ENCODE results near the gene DQX1.
"Not testable (repeated sequence)": the region's sequence is repeated elsewhere in the genome, so short reads cannot be mapped to it uniquely, and the experiment has no call there.

The DQX1 gene

DNA sequence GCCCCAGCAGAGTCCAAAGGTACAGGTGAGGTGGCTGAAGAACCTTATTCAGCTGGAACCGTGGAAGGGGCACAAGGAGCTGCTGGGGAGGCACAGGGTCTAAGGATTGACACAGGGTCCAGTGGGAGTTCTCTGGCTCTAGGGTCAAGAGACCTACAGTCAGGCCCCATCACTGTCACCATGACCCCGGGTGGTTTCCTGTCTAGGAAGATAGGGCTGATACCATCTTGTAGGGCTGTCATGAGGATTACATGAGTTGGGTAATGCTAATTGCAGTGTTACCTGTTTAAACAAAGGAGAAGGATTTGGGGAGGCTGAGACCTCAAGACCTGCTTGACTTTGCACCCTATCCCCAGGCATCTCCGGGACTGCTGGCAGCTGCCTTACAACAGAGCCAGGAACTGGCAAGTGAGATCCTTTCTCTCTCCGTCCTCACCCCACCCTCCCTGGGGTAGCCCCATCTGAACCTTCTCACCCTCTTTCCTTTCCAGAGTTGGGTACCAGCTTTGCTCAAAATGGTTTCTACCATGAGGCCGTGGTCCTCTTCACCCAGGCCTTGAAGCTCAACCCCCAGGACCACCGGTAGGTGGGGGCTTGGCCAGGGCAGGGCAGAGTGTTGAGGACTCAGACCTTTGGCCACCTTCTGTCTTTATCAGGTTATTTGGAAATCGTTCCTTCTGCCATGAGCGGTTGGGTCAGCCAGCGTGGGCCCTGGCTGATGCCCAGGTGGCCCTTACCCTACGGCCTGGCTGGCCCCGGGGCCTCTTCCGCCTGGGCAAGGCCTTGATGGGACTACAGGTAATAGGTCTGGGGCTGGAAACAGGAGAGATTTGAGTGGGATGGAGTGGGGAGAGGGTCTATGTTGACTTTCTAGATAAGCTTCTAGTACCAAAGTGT, 34.1 kb downstream of the DQX1 start:
- no peak for DNase-seq (ENCODE audit: low spot score)

DNA sequence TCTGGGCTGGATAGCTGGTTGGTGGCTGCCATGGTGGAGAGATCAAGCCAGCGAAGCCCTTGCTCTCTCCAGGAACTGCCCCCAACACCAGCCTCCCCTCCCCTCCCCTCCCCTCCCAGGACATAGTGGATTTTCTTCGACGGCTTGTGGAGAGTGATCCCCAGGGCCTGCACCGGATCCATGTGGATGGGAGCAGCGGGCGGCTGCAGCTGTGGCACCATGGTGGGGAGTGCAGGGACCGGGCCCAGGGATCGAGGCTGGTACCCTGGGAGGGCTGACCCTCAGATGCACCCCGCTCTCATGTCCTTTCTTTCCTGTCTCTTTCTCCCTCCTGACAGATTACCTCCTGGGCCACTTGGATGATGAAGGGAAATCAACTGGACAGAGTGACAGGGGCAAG, 36.1 kb downstream of the DQX1 start:
- no peak for DNase-seq (ENCODE audit: low spot score)

DNA sequence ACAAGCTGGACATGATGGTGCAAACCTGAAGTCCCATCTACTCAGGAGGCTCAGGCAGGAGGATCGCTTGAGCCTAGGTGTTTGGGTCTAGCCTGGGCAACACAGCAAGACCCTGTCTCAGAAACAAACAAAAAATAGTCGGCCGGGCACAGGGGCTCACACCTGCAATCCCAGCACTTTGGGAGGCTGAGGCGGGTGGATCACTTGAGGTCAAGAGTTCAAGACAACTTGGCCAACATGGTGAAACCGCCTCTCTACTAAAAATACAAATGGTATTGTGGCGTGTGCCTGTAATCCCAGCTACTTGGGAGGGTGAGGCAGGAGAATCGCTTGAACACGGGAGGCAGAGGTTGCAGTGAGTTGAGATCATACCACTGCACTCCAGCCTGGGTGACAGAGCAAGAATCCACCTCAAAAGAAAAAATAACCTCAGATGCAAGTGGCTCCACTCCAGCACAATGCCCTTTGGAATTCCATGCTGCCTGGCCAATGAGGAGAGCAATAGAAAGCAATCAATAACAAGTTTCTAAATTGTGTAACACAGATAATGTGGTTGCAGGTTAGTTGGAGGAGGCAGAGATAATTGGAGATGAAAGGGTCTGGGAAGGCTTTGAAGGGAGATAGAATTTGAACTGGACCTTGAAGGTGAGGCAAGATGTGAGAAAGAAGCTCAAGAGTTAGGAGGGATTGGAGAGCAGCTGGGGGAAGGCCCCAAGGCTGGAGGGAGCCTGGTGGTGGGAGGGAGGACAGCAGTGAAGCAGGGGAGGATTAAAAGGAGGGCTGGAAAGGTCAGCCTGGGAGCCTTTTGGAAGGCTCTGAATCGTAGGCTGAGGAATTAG, 37.2 kb downstream of the DQX1 start:
- no peak for DNase-seq (ENCODE audit: low spot score)

DNA sequence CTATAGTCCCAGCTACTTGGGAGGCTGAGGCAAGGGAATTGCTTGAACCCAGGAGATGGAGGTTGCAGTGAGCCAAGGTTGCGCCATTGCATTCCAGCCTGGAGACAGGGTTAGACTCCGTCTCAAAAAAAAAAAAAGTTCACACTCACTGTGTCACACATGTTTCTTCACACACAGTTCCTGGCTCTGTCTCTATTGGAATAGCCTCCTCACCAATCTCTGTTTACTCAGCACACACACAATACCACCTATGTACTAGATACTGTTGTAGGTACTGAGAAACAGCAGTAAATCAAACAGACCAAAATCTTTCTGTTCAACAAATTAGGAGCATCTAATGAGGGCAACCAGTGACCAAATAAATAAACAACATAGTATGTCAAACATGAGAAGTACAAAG, 39.9 kb downstream of the DQX1 start:
- DNase-seq (ENCODE audit: low spot score), result no peak

DNA sequence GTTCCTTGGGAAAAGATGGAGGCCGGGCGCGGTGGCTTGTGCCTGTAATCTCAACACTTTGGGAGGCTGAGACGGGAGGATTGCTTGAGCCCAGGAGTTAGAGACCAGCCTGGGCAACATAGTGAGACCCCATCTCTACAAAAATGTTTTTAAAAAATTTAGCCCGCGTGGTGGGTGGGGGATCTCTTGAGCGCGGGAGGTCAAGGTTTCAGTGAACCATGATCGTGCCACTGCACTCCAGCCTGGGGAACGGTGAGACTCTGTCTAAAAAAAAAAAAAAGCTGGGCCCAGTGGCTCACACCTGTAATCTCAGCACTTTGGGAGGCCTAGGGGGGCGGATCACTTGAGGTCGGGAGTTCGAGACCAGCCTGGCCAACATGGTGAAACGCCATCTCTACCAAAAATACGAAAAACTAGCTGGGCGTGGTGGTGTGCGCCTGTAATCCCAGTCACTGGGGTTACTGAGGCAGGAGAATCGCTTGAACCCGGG, 42.3 kb downstream of the DQX1 start:
- DNase-seq (ENCODE audit: low spot score), result not testable (repeated sequence)

DNA sequence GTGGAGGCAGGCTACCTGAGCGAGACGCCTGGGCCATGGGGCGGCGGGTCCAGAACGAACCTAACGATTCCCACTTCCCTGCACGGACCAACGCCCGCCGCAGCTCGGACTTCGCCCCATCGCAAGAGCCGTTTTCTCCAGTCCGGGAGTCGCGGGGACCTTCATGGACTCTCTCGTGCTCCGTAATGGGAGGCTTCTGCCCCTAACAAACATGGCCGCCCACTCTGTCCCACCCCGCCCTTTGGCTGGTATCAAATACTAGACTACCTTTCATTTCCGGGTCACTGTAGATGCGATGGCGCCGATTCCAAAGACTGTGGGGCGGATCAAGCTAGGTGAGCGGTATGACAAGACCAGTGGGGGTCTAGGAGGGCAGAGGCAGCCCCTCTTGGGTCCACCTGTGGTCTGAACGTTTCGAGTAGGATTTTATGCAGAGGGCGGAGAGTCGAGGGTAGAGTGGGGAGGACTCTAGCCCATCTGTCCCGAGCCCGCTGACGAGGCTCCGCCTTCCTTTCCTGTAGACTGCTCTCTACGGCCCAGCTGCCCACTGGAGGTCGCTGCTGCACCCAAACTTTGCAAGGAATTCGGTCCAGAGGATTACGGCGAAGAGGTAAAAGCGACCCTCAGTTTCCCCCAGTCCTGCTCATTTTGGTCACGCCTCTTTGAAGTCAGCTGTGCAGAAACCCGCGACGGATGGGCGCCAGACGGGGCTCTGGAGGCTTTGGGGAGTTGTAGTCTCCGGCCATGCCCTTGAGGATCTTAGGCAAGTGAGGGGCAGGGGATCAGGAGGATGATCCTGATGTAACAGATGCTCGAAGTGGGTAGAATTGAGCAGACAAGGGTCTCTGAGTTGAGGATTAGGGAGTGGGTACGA, 43.0 kb downstream of the DQX1 start, which contains the start of the genes CCDC142 and TTC31:
Gene CCDC142 (minus strand): TSS at position 198 of the 874 bp plus-strand sequence. CDS start 161 bp downstream, at position 37.
Gene TTC31 (plus strand): TSS at position 281 of the 874 bp plus-strand sequence. CDS start 15 bp downstream, at position 296.
- DNase-seq (ENCODE audit: low spot score), result peak; percentile 91

DNA sequence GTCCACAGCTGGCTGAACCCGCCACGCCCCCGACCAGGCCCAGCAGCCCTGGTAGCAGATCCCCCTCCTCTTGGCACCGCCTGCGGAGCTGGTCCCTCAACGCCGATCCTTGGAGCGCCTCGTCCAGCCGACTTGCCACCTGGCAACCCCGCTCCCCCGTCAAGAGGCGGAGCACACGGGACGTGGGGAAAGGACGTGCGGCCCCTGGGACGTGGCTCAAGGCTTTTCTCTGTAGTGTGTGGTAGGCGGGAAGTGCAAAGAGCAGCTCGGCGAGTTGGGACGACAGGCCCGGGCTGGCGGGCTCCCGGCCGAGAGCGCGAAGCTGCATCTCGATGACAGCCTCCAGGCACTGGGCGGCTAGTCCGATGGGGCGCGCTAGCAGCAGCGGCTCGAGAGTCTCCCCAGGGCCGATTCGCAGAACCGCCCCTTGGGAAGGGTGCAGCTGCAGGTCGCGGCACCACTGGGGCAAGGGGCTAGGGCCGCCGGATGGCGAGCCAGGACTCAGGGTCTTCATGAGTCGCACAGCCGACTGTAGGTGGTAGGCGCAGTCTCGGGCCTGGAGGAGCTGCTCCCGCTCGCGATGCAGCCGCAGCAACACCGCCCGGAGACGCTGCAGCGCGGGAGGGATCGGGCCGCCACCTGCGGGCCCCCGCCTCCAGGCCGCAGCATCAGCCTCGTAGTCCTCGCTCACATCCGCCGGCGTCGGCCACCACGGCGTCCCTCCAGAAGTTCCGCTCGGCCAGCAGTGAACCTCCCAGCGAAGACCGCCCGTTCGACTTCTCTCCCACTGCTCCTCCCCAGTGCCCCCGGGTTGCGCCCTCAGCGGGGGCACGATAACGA, 43.9 kb downstream of the DQX1 start:
- DNase-seq (ENCODE audit: low spot score), result no peak

DNA sequence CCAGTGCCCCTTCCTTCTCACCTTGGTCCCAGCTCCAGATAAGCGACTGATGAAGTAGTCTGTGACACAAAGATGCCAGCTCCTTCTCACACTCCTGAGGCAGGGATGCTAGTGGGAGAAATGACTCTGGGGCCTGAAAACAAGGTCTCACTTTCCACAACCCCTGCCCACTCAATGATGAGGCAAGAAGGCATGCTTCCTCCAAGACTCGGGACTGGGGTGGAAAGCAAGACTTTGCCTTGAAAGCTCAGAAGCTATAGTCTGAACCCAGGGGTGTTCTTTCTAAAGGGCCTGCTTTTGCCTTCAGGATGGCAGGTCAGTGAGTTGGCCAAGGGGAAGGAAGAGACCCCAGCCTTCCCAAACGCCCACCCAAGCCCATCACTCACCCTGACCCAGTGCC, 44.6 kb downstream of the DQX1 start:
- DNase-seq (ENCODE audit: low spot score), result no peak

DNA sequence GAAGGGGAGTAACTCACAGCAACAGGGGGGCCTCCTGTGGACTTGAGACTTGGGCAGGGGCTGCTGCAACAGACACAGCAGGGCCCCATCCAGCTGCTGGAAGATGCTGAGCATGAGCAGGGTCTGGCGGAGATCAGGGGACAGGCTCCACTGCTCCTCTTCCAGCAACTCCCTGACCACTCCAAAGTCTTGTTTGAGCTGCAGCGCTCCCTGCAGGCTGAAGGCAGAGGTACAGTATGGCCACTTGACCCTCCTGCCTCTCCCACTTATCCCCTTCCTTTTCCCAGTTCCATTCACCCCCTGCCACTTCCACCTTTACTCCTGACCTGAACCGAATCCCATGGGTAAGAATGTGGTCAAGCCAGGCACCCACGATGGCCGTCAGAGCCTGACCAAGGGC, 51.1 kb downstream of the DQX1 start:
- DNase-seq (ENCODE audit: low spot score), result no peak

DNA sequence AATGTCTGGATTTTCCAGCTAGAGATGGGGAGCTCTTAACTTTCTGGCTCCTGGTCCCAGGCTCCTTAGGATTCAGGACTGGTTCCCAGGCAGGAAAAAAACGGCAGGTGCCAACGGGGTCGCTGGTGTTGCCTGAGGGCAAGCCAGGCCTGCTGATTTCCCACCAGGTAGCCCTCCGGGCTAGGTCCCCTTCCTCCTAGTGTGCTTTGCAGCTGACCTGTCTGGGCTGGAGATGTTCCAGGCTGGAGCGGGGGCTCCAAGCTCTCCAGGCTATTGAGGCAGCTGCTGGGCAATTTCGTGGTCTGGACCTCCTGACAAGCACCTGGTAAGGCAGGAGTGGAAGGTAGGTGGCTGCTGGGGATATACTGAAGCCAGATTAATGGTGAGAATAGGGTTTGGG, 51.5 kb downstream of the DQX1 start:
- no peak for DNase-seq (ENCODE audit: low spot score)

DNA sequence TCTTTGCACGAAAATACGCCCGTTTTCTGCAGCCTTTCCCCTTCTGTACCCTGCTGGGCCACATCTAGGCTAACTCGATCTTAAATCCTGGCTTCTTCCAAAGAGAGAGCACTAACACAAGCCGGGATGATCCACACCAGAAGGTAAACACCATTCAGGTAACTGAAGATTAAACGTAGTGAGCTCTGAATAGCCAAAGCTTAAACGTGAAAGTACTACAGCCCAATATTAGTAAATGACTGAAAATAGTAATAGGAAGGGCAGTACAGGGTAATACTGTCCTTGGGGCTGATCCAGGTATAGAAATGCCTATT, 53.1 kb downstream of the DQX1 start:
- DNase-seq (ENCODE audit: low spot score), result no peak

DNA sequence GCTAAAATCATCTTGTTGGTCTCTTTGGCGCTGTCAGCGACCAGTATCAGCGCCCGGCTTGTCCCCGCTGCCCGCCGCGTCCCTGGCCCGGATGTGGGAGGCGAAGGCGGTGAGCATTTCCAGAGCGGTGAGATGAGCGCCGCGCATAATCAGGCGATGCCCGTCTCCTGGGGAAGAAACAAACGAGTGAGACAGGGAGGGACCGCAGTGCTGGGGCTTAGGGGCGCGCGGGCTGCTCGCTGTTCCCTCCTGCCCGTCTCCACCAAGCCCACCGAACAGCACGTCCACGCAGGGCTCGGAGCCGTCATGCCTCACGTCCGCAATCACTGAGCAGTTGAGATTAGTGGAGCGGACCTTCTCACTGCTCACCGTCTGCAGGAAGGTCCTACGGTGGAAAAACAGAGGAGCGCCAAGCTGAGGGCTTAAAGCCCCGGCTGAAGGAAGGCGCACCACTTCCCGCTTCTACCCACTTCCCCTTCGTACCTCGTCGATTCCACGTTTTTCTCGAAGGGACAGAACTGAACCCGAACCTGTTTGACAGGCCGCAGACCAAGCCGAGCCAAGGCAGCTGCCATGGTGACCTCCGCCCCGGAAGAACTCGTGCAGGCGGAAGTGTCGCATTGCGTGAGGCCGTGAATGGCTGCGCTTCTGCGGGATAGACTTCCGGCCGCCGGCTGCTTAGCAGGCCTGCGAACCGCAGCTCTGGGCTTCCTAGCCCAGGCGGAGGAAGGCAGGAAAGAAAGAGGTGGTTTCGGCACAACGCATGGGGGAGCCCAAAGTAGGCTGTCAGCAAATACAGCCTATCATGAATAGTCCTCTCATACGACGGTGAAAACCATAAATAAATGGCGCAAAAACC, 53.7 kb downstream of the DQX1 start, which contains the start of gene MRPL53:
Gene MRPL53 (minus strand): TSS at position 595 of the 859 bp plus-strand sequence. CDS start 20 bp downstream, at position 575.
- peak; percentile 91 for DNase-seq (ENCODE audit: low spot score)

DNA sequence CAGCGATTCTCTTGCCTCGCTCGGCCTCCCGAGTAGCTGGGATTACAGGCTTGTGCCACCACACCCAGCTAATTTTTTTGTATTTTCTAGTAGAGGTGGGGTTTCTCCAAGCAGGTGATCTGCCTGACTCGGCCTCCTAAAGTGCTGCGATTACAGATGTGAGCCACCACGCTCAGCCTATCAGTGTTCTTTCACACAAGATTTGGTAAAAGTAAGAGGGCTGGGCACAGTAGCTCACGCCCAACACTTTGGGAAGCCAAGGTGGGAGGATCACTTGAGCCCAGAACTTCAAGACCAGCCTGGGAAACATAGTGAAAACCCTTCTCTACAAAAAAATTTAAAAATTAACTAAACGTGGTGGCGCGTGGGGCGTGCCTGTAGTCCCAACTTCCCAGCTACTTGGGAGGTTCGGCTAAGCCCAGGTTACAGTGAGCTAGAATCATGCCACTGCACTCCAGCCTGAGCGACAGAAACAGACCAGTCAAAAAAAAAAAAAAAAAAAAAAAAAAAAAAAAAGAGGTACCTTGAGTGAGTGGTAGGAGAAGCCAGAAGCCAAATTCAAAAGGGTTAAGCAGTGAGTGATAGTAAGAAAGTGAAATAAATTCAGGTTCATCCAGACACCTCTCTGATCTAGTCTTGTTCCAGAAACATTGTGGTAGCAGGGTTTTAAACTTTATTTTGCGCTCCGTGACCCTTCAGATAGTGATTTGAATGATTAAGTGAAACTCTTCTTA, 54.5 kb downstream of the DQX1 start:
- no peak for DNase-seq (ENCODE audit: low spot score)

DNA sequence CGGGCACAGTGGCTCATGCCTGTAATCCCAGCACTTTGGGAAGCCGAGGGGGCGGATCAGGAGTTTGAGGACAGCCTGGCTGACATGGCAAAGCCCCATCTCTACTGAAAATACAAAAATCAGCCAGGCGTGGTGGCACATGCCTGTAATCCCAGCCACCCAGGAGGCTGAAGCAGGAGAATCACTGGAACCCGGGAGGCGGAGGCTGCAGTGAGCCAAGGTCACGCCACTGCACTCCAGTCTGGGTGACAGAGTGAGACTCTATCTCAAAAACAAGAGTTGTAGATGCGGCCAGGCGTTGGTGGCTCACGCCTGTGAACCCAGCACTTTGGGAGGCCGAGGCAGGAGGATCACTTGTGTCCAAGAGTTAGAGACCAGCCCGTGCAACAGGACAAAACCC, 55.3 kb downstream of the DQX1 start:
- not testable (repeated sequence) for DNase-seq (ENCODE audit: low spot score)

Measured in kidney capillary endothelial cell (primary cell).